Left ventricle myocardium inferior (tissue), 1 donor: ENCODE measurements around the gene RNF144A. TPM values are rescaled to one million over a fixed set of nuclear protein-coding genes. Genes with fewer than 3 reads are reported as not detected.
A peak's percentile ranks its signal among the peaks of the same experiment; 100 is the strongest.

Source experiments
- DNase-seq: peaks from one replicate; pipeline ENCODE4 v3.0.0-alpha.2; 2020
- H3K27ac ChIP-seq: fragments of 200-600 bp; replicated peaks from 2 replicates; pipeline ENCODE4 v1.8.0; 2021
- H3K27me3 ChIP-seq: fragments of 200-600 bp; 2 replicates; pipeline ENCODE4 v1.8.0; 2021; ENCODE audit warnings: low read depth
- H3K36me3 ChIP-seq: fragments of 200-600 bp; 2 replicates; pipeline ENCODE4 v1.8.0; 2021
- H3K4me1 ChIP-seq: fragments of 200-600 bp; 2 replicates; pipeline ENCODE4 v1.8.0; 2021
- H3K4me3 ChIP-seq: fragments of 200-600 bp; 2 replicates; pipeline ENCODE4 v1.8.0; 2021; ENCODE audit warnings: mild to moderate bottlenecking, moderate library complexity
- H3K9me3 ChIP-seq: fragments of 200-600 bp; replicated peaks from 2 replicates; pipeline ENCODE4 v1.8.0; 2021
- CTCF ChIP-seq: fragments of 200-600 bp; IDR thresholded peaks from 2 replicates; pipeline ENCODE4 v1.8.0; 2021; ENCODE audit warnings: antibody characterized with exemption, mild to moderate bottlenecking, borderline replicate concordance
- intact Hi-C: fragments of 100-400 bp; cut with micrococcal nuclease; formaldehyde crosslinking; loops from one replicate; pipeline ENCODE4 v1.11.0; 2022
- total RNA-seq: library from RNA; stranded (reverse); fragmentation: NEBNext Ultra II Directional; extraction: Animal tissue kit (Norgen Biotek cat#: 25700); gene quantifications from one replicate; pipeline ENCODE4 v1.2.1, GENCODE V29; 2021
- donor health status: DM: no; HTN: yes; CAD: no; lungs with severe emphysema.

Gene RNF144A
- total RNA-seq, 1 donor from 2014 or later, result 17.9 TPM

GRCh38 chr2:7077660-7078267 is 160.6 kb downstream of the RNF144A start:
- no peak for DNase-seq
- TF ChIP-seq CTCF, result no peak
- H3K9me3 ChIP-seq, result no peaks in the 10 kb centered on the region
- H3K27me3 ChIP-seq, result no peaks in the 10 kb centered on the region
- H3K27ac ChIP-seq, result peak overlapping the region; percentile 59
- intact Hi-C loops, result no loop called here
- peaks cover 12% of the 10 kb centered on the region for H3K4me1 ChIP-seq
- H3K36me3 ChIP-seq, result no peaks in the 10 kb centered on the region
- H3K4me3 ChIP-seq, result no peak overlapping the region

- DNase-seq, result no peak
- Histone ChIP-seq H3K9me3 (peaks cover 22% of the 10 kb centered on the region), H3K27me3 (no peaks in the 10 kb centered on the region), H3K4me3 (no peak overlapping the region), H3K36me3 (no peaks in the 10 kb centered on the region), H3K27ac (no peak overlapping the region), H3K4me1 (no peaks in the 10 kb centered on the region)
- intact Hi-C loops, result no loop called here
- peak; percentile 35 for TF ChIP-seq CTCF
These were observed 166.6 kb downstream of the RNF144A start for GRCh38 chr2:7083580-7084509.

GRCh38 chr2:7084601-7085000 is 167.4 kb downstream of the RNF144A start:
- TF ChIP-seq CTCF, result no peak
- no peak for DNase-seq
- H3K4me3 ChIP-seq, result no peak overlapping the region
- intact Hi-C loops, result no loop called here
- H3K9me3 ChIP-seq, result peaks cover 22% of the 10 kb centered on the region
- H3K36me3 ChIP-seq, result no peaks in the 10 kb centered on the region
- H3K27ac ChIP-seq, result no peak overlapping the region
- H3K27me3 ChIP-seq, result no peaks in the 10 kb centered on the region
- no peaks in the 10 kb centered on the region for H3K4me1 ChIP-seq

- Histone ChIP-seq H3K4me1 (no peaks in the 10 kb centered on the region), H3K36me3 (no peaks in the 10 kb centered on the region), H3K9me3 (peaks cover 11% of the 10 kb centered on the region), H3K27me3 (no peaks in the 10 kb centered on the region), H3K27ac (no peak overlapping the region), H3K4me3 (no peak overlapping the region)
- intact Hi-C loops, result no loop called here
- no peak for DNase-seq
- TF ChIP-seq CTCF, result no peak
These were observed 172.1 kb downstream of the RNF144A start for GRCh38 chr2:7089284-7089683.

GRCh38 chr2:7089898-7090510 is 172.8 kb downstream of the RNF144A start:
- H3K9me3 ChIP-seq, result peaks cover 4% of the 10 kb centered on the region
- intact Hi-C loops, result no loop called here
- DNase-seq, result no peak
- H3K4me1 ChIP-seq, result no peaks in the 10 kb centered on the region
- H3K4me3 ChIP-seq, result no peak overlapping the region
- TF ChIP-seq CTCF, result no peak
- no peaks in the 10 kb centered on the region for H3K36me3 ChIP-seq
- H3K27me3 ChIP-seq, result no peaks in the 10 kb centered on the region
- H3K27ac ChIP-seq, result no peak overlapping the region
